Chondrocyte (in vitro differentiated cells): Measurements from ENCODE around the gene NEURL1B. TPM values are rescaled to one million over a fixed set of nuclear protein-coding genes. Genes with fewer than 3 reads are reported as not detected.

Source experiments
- DNase-seq: peaks from one replicate; pipeline ENCODE4 v3.0.0; 2021; ENCODE audit warnings: mixed read lengths, low spot score
- H3K27ac Mint-ChIP-seq: one replicate; pipeline ENCODE4 v1.8.0; 2021; ENCODE audit warnings: mild to moderate bottlenecking, moderate library complexity, mixed read lengths; ENCODE audit not compliant: unreplicated experiment
- H3K27me3 Mint-ChIP-seq: 2 replicates; pipeline ENCODE4 v1.8.0; 2021; ENCODE audit warnings: low read depth, mixed read lengths
- H3K36me3 Mint-ChIP-seq: 2 replicates; pipeline ENCODE4 v1.8.0; 2021; ENCODE audit warnings: low read depth, mixed read lengths
- H3K4me1 Mint-ChIP-seq: 2 replicates; pipeline ENCODE4 v1.8.0; 2021; ENCODE audit warnings: low read depth, mild to moderate bottlenecking, mixed read lengths
- H3K4me3 Mint-ChIP-seq: one replicate; pipeline ENCODE4 v1.8.0; 2021; ENCODE audit warnings: mild to moderate bottlenecking, moderate library complexity, mixed read lengths; ENCODE audit not compliant: unreplicated experiment
- H3K9me3 Mint-ChIP-seq: 2 replicates; pipeline ENCODE4 v1.8.0; 2021; ENCODE audit warnings: low read depth, mixed read lengths
- total RNA-seq: library from RNA; stranded (reverse); gene quantifications from 3 replicates; pipeline ENCODE4 v1.2.1, GENCODE V29; 2021
- TF ChIP-seq, protein P1 (sequence below): fragments of 200-600 bp; sonication (generic); IDR thresholded peaks from 2 replicates; pipeline ENCODE4 v1.5.0; 2021; ENCODE audit warnings: antibody characterized with exemption, mild to moderate bottlenecking, moderate library complexity

The NEURL1B gene
- total RNA-seq, 1 donor from 2014 or later, result 5.4 TPM

DNA sequence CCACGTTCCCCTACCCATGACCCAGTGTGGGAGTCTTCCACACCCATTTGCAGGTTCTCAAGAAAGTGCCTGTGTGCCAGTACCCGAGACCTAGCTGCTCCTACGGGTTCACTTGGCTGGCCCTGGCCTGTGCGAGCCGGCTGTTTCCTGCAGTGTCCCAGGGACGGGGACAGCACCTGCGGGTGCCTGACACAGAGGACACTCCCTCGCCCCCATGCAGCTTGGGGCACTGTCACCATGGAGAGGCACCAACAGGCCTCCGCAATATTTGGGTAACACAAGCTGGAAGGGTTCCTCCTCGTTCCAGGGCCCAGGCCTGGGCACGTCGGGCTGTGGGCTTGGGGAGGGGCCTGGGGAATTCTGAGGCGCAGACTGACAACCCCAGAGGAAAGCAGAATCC lies 88.5 kb downstream of the NEURL1B start:
- Mint-ChIP-seq H3K4me1 (peaks cover 27% of the 10 kb centered on the region), H3K36me3 (no peaks in the 10 kb centered on the region), H3K9me3 (no peaks in the 10 kb centered on the region), H3K4me3 (no peak overlapping the region), H3K27ac (no peak overlapping the region), H3K27me3 (no peaks in the 10 kb centered on the region)
- TF ChIP-seq, protein P1, sequence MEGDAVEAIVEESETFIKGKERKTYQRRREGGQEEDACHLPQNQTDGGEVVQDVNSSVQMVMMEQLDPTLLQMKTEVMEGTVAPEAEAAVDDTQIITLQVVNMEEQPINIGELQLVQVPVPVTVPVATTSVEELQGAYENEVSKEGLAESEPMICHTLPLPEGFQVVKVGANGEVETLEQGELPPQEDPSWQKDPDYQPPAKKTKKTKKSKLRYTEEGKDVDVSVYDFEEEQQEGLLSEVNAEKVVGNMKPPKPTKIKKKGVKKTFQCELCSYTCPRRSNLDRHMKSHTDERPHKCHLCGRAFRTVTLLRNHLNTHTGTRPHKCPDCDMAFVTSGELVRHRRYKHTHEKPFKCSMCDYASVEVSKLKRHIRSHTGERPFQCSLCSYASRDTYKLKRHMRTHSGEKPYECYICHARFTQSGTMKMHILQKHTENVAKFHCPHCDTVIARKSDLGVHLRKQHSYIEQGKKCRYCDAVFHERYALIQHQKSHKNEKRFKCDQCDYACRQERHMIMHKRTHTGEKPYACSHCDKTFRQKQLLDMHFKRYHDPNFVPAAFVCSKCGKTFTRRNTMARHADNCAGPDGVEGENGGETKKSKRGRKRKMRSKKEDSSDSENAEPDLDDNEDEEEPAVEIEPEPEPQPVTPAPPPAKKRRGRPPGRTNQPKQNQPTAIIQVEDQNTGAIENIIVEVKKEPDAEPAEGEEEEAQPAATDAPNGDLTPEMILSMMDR, result no peak
- peak; percentile 71 for DNase-seq

- Mint-ChIP-seq H3K4me1 (peaks cover 32% of the 10 kb centered on the region), H3K27ac (no peak overlapping the region)
These were observed 89.2 kb downstream of the NEURL1B start for GRCh38 chr5:172730222-172730621.

GRCh38 chr5:172730981-172731679 lies 90.1 kb downstream of the NEURL1B start:
- Mint-ChIP-seq H3K9me3 (no peaks in the 10 kb centered on the region), H3K4me3 (no peak overlapping the region), H3K27ac (peak overlapping the region; percentile 23), H3K36me3 (no peaks in the 10 kb centered on the region), H3K4me1 (peaks cover 41% of the 10 kb centered on the region), H3K27me3 (no peaks in the 10 kb centered on the region)
- DNase-seq, result peak; percentile 68
- TF ChIP-seq, protein P1, result no peak

More at GRCh38 chr5:172730222-172730621, 89.2 kb downstream of the NEURL1B start:
- H3K4me3 Mint-ChIP-seq, result no peak overlapping the region
- TF ChIP-seq, protein P1, result no peak
- H3K27me3 Mint-ChIP-seq, result no peaks in the 10 kb centered on the region
- H3K36me3 Mint-ChIP-seq, result no peaks in the 10 kb centered on the region
- no peaks in the 10 kb centered on the region for H3K9me3 Mint-ChIP-seq
- peak; percentile 11 for DNase-seq

GRCh38 chr5:172731680-172732074 lies 90.6 kb downstream of the NEURL1B start:
- no peaks in the 10 kb centered on the region for H3K27me3 Mint-ChIP-seq

DNA sequence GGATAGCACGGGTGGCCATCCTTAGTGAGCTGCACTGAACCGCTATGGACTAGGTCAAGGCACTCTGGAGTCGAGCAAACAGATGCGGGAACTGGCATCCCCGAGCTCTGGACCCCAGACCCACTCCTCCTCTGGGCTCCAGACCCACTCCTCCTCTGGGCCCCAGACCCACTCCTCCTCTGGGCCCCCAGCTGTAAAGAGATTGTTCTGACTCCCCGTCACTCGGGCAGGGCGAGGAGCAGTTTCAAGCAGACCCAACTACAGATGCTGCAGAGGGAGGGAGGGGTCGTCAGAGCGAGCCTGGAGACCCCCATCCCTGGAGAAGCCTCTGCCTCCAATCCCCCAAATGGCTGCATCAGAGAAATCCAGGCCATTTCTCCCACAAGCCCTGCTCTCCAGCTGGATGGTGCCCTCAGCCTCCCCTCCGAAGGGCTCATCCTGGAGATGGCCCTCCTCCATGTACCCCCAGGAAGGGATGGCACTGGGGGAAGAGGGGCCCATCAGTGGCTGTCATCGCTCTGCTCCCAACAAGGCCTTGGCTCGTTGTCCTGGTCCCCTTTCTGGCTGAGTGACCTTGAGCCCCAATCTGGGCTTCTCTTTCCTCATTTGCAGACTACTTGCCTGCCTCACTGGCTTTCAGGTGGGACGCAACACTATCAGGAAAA lies 91.3 kb downstream of the NEURL1B start:
- Mint-ChIP-seq H3K36me3 (no peaks in the 10 kb centered on the region), H3K27ac (peak overlapping the region; percentile 97), H3K4me3 (no peak overlapping the region), H3K9me3 (no peaks in the 10 kb centered on the region), H3K27me3 (no peaks in the 10 kb centered on the region), H3K4me1 (peaks cover 49% of the 10 kb centered on the region)
- DNase-seq, result peak; percentile 67
- TF ChIP-seq, protein P1, result no peak

More at GRCh38 chr5:172731680-172732074, 90.6 kb downstream of the NEURL1B start:
- DNase-seq, result peak; percentile 33
- TF ChIP-seq, protein P1, result no peak
- Mint-ChIP-seq H3K36me3 (no peaks in the 10 kb centered on the region), H3K4me3 (no peak overlapping the region), H3K4me1 (peaks cover 45% of the 10 kb centered on the region), H3K9me3 (no peaks in the 10 kb centered on the region), H3K27ac (peak overlapping the region; percentile 23)
